LNCAP (cell line): ENCODE data around the gene BBS1.

Experiments used
- CTCF ChIP-seq: fragments of 450-650 bp; IDR thresholded peaks from 2 replicates; pipeline ENCODE4 v1.5.1; 2017; ENCODE audit warnings: mild to moderate bottlenecking

The BBS1 gene

DNA sequence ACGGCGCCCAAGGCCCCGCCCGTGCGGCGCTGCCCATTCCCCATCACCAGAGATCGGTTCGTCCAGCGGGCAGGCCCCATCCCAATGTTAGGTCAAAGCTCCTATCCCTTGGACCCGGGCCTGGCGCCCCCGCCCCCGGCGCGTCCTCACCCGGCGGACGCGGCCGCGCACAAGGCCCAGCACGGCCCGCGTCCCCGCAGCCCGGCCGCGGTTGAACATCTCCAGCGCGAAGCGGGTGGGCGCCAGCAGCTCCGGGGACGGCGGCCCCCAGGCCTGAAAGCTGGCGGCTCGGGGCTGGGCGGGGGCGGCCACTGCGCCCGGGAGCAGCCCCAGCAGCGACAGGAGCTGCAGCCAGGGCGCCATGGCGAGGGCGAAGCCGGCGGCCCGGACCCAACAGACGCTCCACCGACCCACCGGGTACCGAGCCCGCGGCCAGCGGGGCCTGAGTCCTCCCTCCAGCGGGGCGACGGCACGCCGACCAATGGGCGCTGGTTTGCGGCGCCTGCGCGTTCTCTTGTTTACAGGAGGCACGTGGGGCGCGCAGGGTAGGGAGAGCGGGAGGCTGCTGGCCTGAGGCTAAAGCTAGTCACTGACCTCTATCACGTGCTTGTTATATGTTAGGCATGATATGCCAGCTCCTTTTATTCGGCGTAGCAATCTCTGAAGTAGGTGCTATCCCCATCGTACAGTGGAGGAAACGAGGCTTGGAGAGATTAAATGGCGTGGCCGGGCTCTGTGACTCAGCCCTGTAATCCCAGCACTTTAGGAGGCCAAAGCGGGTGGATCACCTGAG lies 57.9 kb downstream of the BBS1 start, which contains the start of gene CTSF:
Gene CTSF (minus strand): TSS at position 483 of the 793 bp plus-strand sequence. CDS start 120 bp downstream, at position 363.
- no peak for TF ChIP-seq CTCF

GRCh38 chr11:66569076-66569475 lies 58.6 kb downstream of the BBS1 start:
- TF ChIP-seq CTCF = no peak

DNA sequence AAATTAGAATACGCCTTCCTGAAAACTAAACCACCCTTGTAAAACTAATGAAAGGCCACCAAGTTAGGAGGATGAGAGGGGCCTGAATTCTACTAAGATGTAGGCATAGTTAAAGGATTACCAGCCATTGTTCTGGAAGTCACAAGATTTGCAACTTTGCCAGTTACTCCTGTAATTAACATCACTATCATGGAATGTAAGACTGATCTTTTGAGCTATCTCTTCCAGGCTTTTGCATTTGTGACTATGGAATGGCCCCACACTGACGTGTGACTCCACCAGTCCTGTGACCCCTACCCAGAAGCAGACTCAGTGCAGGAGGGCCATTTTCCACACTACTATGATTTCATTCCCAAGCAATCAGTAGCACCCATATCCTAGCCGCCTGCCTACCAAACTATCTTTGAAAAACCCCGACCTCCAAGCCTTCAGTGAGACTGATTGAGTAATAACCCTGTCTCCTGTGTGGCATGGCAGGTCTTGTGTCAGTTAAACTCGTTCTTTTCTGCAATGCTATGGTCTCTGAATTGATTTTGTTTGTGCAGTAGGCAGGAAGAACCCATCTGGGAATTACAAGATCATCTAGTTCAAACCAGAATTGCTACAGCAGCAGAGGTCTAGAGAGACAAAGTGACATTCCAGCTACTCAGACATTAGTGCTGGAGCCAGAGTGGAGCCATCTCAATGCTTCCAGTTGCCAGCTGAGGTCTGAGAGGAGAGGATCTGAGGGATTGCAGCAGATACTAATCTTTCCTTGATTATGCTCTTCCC lies 59.8 kb downstream of the BBS1 start:
- TF ChIP-seq CTCF = no peak

GRCh38 chr11:66570850-66571180 lies 60.4 kb downstream of the BBS1 start:
- no peak for TF ChIP-seq CTCF

DNA sequence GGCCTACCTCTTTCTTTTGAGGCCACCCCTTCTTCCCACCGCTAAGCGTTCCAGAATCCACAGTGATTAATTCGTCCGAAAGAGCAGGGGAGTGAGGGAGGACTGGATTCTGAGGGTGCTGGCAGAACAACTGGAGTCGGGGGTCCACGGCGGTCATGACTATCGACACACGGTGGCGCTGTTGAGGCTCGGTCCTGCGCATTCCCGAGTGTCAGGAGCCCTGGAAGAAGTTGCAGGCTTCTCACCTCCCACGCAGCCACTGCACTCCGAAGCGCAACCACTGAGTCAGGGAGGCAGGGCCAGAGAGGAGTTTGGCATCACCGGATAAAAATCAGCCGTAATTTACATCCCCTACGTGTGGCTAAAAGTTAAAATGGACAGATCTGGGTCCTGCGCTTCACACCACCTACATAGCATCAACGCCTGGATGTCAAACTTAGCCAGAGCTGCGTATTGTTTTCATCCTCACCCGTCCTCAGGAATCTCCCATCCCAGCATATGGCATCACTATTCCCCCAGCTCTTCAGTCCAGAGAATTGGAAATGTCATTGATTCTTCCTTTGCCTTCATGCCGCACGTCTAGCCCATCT lies 68.7 kb downstream of the BBS1 start:
- peak; percentile 69 for TF ChIP-seq CTCF

- TF ChIP-seq CTCF = no peak
Observed at GRCh38 chr11:66580803-66581202, 70.4 kb downstream of the BBS1 start.

- TF ChIP-seq CTCF = no peak
Observed at GRCh38 chr11:66581261-66581660, 70.8 kb downstream of the BBS1 start.
